Progenitor cell of endocrine pancreas (in vitro differentiated cells): Measurements from ENCODE around the gene OR52M1. TPM values are rescaled to one million over a fixed set of nuclear protein-coding genes. Genes with fewer than 3 reads are reported as not detected.

ENCODE experiments used
- DNase-seq: peaks from one replicate; pipeline ENCODE4 v3.0.0; 2021; ENCODE audit warnings: low spot score; ENCODE audit not compliant: unreplicated experiment
- H3K27ac Mint-ChIP-seq: 2 replicates; pipeline ENCODE4 v1.8.0; 2021; ENCODE audit warnings: mild to moderate bottlenecking, moderate library complexity, mixed read lengths
- H3K27me3 Mint-ChIP-seq: 2 replicates; pipeline ENCODE4 v1.8.0; 2021; ENCODE audit warnings: mixed read lengths
- H3K36me3 Mint-ChIP-seq: 2 replicates; pipeline ENCODE4 v1.8.0; 2022; ENCODE audit warnings: mixed read lengths; ENCODE audit not compliant: insufficient read depth
- H3K4me1 Mint-ChIP-seq: 2 replicates; pipeline ENCODE4 v1.8.0; 2021; ENCODE audit warnings: low read depth, mixed read lengths
- H3K4me3 Mint-ChIP-seq: 2 replicates; pipeline ENCODE4 v1.8.0; 2021; ENCODE audit warnings: low read depth, mild to moderate bottlenecking, moderate library complexity, mixed read lengths
- H3K9me3 Mint-ChIP-seq: 2 replicates; pipeline ENCODE4 v1.8.0; 2021; ENCODE audit warnings: low read depth, mixed read lengths
- CTCF ChIP-seq: fragments of 200-600 bp; sonication (generic); IDR thresholded peaks from one replicate; pipeline ENCODE4 v1.5.0; 2021; ENCODE audit warnings: antibody characterized with exemption, mild to moderate bottlenecking; ENCODE audit not compliant: unreplicated experiment
- long read RNA-seq: library from polyadenylated mRNA; unstranded; transcript quantifications from one replicate; pipeline ENCODE4 v2.0.0, GENCODE V29; 2020
- total RNA-seq: library from RNA; stranded (reverse); gene quantifications from 2 replicates; pipeline ENCODE4 v1.2.1, GENCODE V29; 2021

Gene OR52M1
- total RNA-seq = not detected in 2 replicates
- long read RNA-seq = 0 reads

- H3K4me1 Mint-ChIP-seq = no peaks in the 10 kb centered on the region
- H3K36me3 Mint-ChIP-seq = no peaks in the 10 kb centered on the region
- no peak within 1 kb of the TSS for H3K27ac Mint-ChIP-seq
- H3K27me3 Mint-ChIP-seq = peaks cover 12% of the 10 kb centered on the region
- no peak for DNase-seq
- no peaks in the 10 kb centered on the region for H3K9me3 Mint-ChIP-seq
- H3K4me3 Mint-ChIP-seq = no peak within 1 kb of the TSS
- no peak for TF ChIP-seq CTCF
Observed at GRCh38 chr11:4544891-4545290, at the start of gene OR52M1. Gene OR52M1, plus strand, starts transcription at chr11:4545191. Its CDS starts 0 bp downstream, at chr11:4545191.

- H3K4me1 Mint-ChIP-seq = peaks cover 2% of the 10 kb centered on the region
- no peak for DNase-seq
- H3K4me3 Mint-ChIP-seq = no peak overlapping the region
- no peaks in the 10 kb centered on the region for H3K36me3 Mint-ChIP-seq
- no peak for TF ChIP-seq CTCF
- no peak overlapping the region for H3K27ac Mint-ChIP-seq
- peaks cover 29% of the 10 kb centered on the region for H3K27me3 Mint-ChIP-seq
- H3K9me3 Mint-ChIP-seq = peaks cover 4% of the 10 kb centered on the region
Observed at GRCh38 chr11:4495487-4495886, 49.5 kb upstream of the OR52M1 start.

- H3K4me1 Mint-ChIP-seq = peaks cover 2% of the 10 kb centered on the region
- H3K27ac Mint-ChIP-seq = no peak overlapping the region
- no peak for TF ChIP-seq CTCF
- H3K4me3 Mint-ChIP-seq = no peak overlapping the region
- peaks cover 29% of the 10 kb centered on the region for H3K27me3 Mint-ChIP-seq
- H3K9me3 Mint-ChIP-seq = peaks cover 4% of the 10 kb centered on the region
- no peak for DNase-seq
- no peaks in the 10 kb centered on the region for H3K36me3 Mint-ChIP-seq
Observed at GRCh38 chr11:4495986-4496385, 49.0 kb upstream of the OR52M1 start.

- Mint-ChIP-seq H3K9me3 (no peaks in the 10 kb centered on the region), H3K4me3 (no peak overlapping the region), H3K36me3 (no peaks in the 10 kb centered on the region), H3K27me3 (peaks cover 29% of the 10 kb centered on the region), H3K4me1 (peaks cover 2% of the 10 kb centered on the region), H3K27ac (no peak overlapping the region)
- no peak for DNase-seq
- no peak for TF ChIP-seq CTCF
Observed at GRCh38 chr11:4496557-4497248, 48.3 kb upstream of the OR52M1 start.

DNA sequence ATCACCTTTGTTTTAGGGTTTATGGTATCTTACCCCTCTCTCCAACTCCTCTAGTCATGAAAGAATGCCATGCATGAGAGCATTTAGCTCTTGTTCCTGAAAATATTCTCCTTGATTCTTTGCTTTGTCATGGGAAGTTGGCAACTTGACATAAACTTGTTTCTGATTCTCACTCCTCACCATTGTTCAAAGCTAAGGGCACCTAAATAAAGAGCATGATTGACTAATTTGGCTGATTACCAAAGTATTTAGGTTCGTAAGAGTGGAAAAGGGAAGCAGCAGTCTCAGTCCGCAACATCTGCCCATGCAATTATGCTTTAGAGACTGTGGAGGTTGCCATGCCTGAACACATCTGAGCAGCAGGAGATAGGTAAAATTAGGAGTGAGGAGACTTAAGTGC is 36.1 kb upstream of the OR52M1 start:
- TF ChIP-seq CTCF = no peak
- no peaks in the 10 kb centered on the region for H3K36me3 Mint-ChIP-seq
- H3K9me3 Mint-ChIP-seq = peaks cover 10% of the 10 kb centered on the region
- peaks cover 14% of the 10 kb centered on the region for H3K27me3 Mint-ChIP-seq
- no peaks in the 10 kb centered on the region for H3K4me1 Mint-ChIP-seq
- H3K27ac Mint-ChIP-seq = no peak overlapping the region
- DNase-seq = no peak
- H3K4me3 Mint-ChIP-seq = no peak overlapping the region
